Activated CD4-positive, alpha-beta memory T cell treated with anti-CD3 and anti-CD28 coated beads, Interleukin-2, amount 10 ng/mL, durations not matched to agents 7 days and 5 days (primary cell): Measurements from ENCODE around the gene RSPH9. TPM values are rescaled to one million over a fixed set of nuclear protein-coding genes. Genes with fewer than 3 reads are reported as not detected.
A peak's percentile ranks its signal among the peaks of the same experiment; 100 is the strongest.

Source experiments
- CTCF ChIA-PET: fragments of 350-600 bp; sonication (Branson Sonifier 250); formaldehyde crosslinking; loops from one replicate; lab custom pipeline; 2021; ENCODE audit warnings: antibody characterized with exemption, inconsistent platforms; lab: Charles Lee
- POLR2A ChIA-PET: fragments of 350-600 bp; sonication (Branson Sonifier 250); formaldehyde crosslinking; loops from one replicate; lab custom pipeline; 2021; ENCODE audit warnings: antibody characterized with exemption; lab: Charles Lee
- DNase-seq: peaks from one replicate; pipeline ENCODE4 v3.0.0-alpha.2; 2020
- H3K27ac Mint-ChIP-seq: one replicate; pipeline ENCODE4 v1.8.0; 2021; ENCODE audit warnings: mild to moderate bottlenecking, mixed read lengths
- H3K27me3 Mint-ChIP-seq: one replicate; pipeline ENCODE4 v1.8.0; 2021; ENCODE audit warnings: mixed read lengths
- H3K36me3 Mint-ChIP-seq: one replicate; pipeline ENCODE4 v1.8.0; 2021; ENCODE audit warnings: low read depth, mixed read lengths
- H3K4me1 Mint-ChIP-seq: one replicate; pipeline ENCODE4 v1.8.0; 2021; ENCODE audit warnings: mixed read lengths
- H3K4me3 Mint-ChIP-seq: one replicate; pipeline ENCODE4 v1.8.0; 2021; ENCODE audit warnings: mild to moderate bottlenecking, mixed read lengths
- H3K9me3 Mint-ChIP-seq: one replicate; pipeline ENCODE4 v1.8.0; 2021; ENCODE audit warnings: mixed read lengths
- total RNA-seq, 2 experiments: library from RNA; stranded (reverse); gene quantifications; one replicate each; pipeline ENCODE4 v1.2.3, GENCODE V29; 2021

Gene RSPH9
- not detected for total RNA-seq

GRCh38 chr6:43644940-43645612 lies at the start of gene RSPH9:
RSPH9 (plus strand) TSS chr6:43645036; CDS start chr6:43645099, 63 bp downstream.
- H3K27ac Mint-ChIP-seq: no peak within 1 kb of the TSS
- no peaks in the 10 kb centered on the region for H3K9me3 Mint-ChIP-seq
- ChIA-PET CTCF (interaction anchor here (1.0 to 1.5 kb wide), 2 partner anchors 22 to 25 kb away, joined by 4 to 6 read pairs; no protein-coding TSS in a partner anchor), POLR2A (interaction anchor here (0.8 to 3.0 kb wide), 6 partner anchors 9 to 629 kb away, joined by 3 to 12 read pairs (median 4); partner anchors contain the start of genes GTPBP2 and MAD2L1BP)
- H3K4me1 Mint-ChIP-seq: peaks cover 17% of the 10 kb centered on the region
- peak within 1 kb of the TSS; percentile 67 for H3K4me3 Mint-ChIP-seq
- DNase-seq: peak; percentile 73
- peaks cover 23% of the 10 kb centered on the region for H3K36me3 Mint-ChIP-seq
- H3K27me3 Mint-ChIP-seq: peaks cover 2% of the 10 kb centered on the region

GRCh38 chr6:43600595-43600994 lies 44.2 kb upstream of the RSPH9 start:
- Mint-ChIP-seq H3K27me3 (no peaks in the 10 kb centered on the region), H3K4me1 (no peaks in the 10 kb centered on the region), H3K9me3 (no peaks in the 10 kb centered on the region), H3K36me3 (peaks cover 68% of the 10 kb centered on the region), H3K27ac (no peak overlapping the region), H3K4me3 (no peak overlapping the region)
- ChIA-PET POLR2A (no interaction called here), CTCF (interaction anchor here (0.6 to 0.8 kb wide), 2 partner anchors 8 to 47 kb away, joined by 3 read pairs; no protein-coding TSS in a partner anchor)
- no peak for DNase-seq

GRCh38 chr6:43604174-43604573 lies 40.7 kb upstream of the RSPH9 start:
- no peaks in the 10 kb centered on the region for H3K9me3 Mint-ChIP-seq
- no peak overlapping the region for H3K4me3 Mint-ChIP-seq
- H3K36me3 Mint-ChIP-seq: peaks cover 70% of the 10 kb centered on the region
- no peak overlapping the region for H3K27ac Mint-ChIP-seq
- ChIA-PET CTCF (no interaction called here), POLR2A (interaction anchor here (0.6 to 2.1 kb wide), 2 partner anchors 13 to 25 kb away, joined by 3 to 6 read pairs; partner anchors contain the start of gene GTPBP2)
- DNase-seq: no peak
- peaks cover 6% of the 10 kb centered on the region for H3K4me1 Mint-ChIP-seq
- no peaks in the 10 kb centered on the region for H3K27me3 Mint-ChIP-seq

GRCh38 chr6:43606019-43606418 lies 38.8 kb upstream of the RSPH9 start:
- CTCF ChIA-PET: interaction anchor here (1.6 to 3.7 kb wide), 2 partner anchors 9 to 23 kb away, joined by 5 to 15 read pairs; partner anchors contain the start of gene GTPBP2
- POLR2A ChIA-PET: interaction anchor here (2.1 kb wide), 1 partner anchor 24 kb away, joined by 6 read pairs; the partner anchor contains the start of gene GTPBP2
- Mint-ChIP-seq H3K36me3 (peaks cover 68% of the 10 kb centered on the region), H3K4me1 (peaks cover 6% of the 10 kb centered on the region), H3K27me3 (no peaks in the 10 kb centered on the region), H3K27ac (no peak overlapping the region), H3K4me3 (no peak overlapping the region), H3K9me3 (no peaks in the 10 kb centered on the region)
- DNase-seq: no peak

- CTCF ChIA-PET: interaction anchor here (0.8 to 3.7 kb wide), 19 partner anchors 8 to 471 kb away, joined by 3 to 15 read pairs (median 6); partner anchors contain the start of gene GTPBP2
- no peaks in the 10 kb centered on the region for H3K9me3 Mint-ChIP-seq
- H3K4me1 Mint-ChIP-seq: peaks cover 6% of the 10 kb centered on the region
- peak; percentile 65 for DNase-seq
- no peak overlapping the region for H3K4me3 Mint-ChIP-seq
- H3K27me3 Mint-ChIP-seq: no peaks in the 10 kb centered on the region
- POLR2A ChIA-PET: interaction anchor here (0.8 to 4.0 kb wide), 3 partner anchors 10 to 28 kb away, joined by 3 to 16 read pairs (median 4); partner anchors contain the start of gene GTPBP2
- peak overlapping the region; percentile 16 for H3K27ac Mint-ChIP-seq
- H3K36me3 Mint-ChIP-seq: peaks cover 66% of the 10 kb centered on the region
Observed at GRCh38 chr6:43608310-43608763, 36.5 kb upstream of the RSPH9 start.

- ChIA-PET POLR2A (interaction anchor here (0.8 to 4.0 kb wide), 3 partner anchors 9 to 28 kb away, joined by 3 to 16 read pairs (median 4); partner anchors contain the start of gene GTPBP2), CTCF (interaction anchor here (0.8 to 3.7 kb wide), 19 partner anchors 9 to 471 kb away, joined by 3 to 15 read pairs (median 6); partner anchors contain the start of gene GTPBP2)
- DNase-seq: no peak
- no peak overlapping the region for H3K4me3 Mint-ChIP-seq
- no peak overlapping the region for H3K27ac Mint-ChIP-seq
- peaks cover 66% of the 10 kb centered on the region for H3K36me3 Mint-ChIP-seq
- no peaks in the 10 kb centered on the region for H3K9me3 Mint-ChIP-seq
- H3K27me3 Mint-ChIP-seq: no peaks in the 10 kb centered on the region
- H3K4me1 Mint-ChIP-seq: peaks cover 6% of the 10 kb centered on the region
Observed at GRCh38 chr6:43608807-43609206, 36.0 kb upstream of the RSPH9 start.

GRCh38 chr6:43609402-43609801 lies 35.4 kb upstream of the RSPH9 start:
- POLR2A ChIA-PET: interaction anchor here (0.8 to 4.0 kb wide), 2 partner anchors 9 to 19 kb away, joined by 3 to 16 read pairs; partner anchors contain the start of gene GTPBP2
- CTCF ChIA-PET: interaction anchor here (0.8 to 3.7 kb wide), 12 partner anchors 9 to 470 kb away, joined by 3 to 15 read pairs (median 7); partner anchors contain the start of gene GTPBP2
- H3K36me3 Mint-ChIP-seq: peaks cover 65% of the 10 kb centered on the region
- no peaks in the 10 kb centered on the region for H3K9me3 Mint-ChIP-seq
- H3K4me3 Mint-ChIP-seq: no peak overlapping the region
- H3K27ac Mint-ChIP-seq: no peak overlapping the region
- H3K4me1 Mint-ChIP-seq: peaks cover 6% of the 10 kb centered on the region
- H3K27me3 Mint-ChIP-seq: no peaks in the 10 kb centered on the region
- DNase-seq: no peak

- Mint-ChIP-seq H3K36me3 (peaks cover 68% of the 10 kb centered on the region), H3K27me3 (no peaks in the 10 kb centered on the region), H3K27ac (no peak overlapping the region), H3K9me3 (no peaks in the 10 kb centered on the region), H3K4me3 (no peak overlapping the region), H3K4me1 (peaks cover 6% of the 10 kb centered on the region)
- ChIA-PET CTCF (interaction anchor here (0.7 to 1.1 kb wide), 5 partner anchors 14 to 468 kb away, joined by 3 to 5 read pairs (median 3); partner anchors contain the start of gene GTPBP2), POLR2A (interaction anchor here (1.0 to 4.0 kb wide), 4 partner anchors 9 to 35 kb away, joined by 4 to 16 read pairs (median 6); partner anchors contain the start of gene GTPBP2)
- DNase-seq: no peak
Observed at GRCh38 chr6:43610431-43610830, 34.4 kb upstream of the RSPH9 start.

- ChIA-PET CTCF (no interaction called here), POLR2A (interaction anchor here (1.0 to 1.3 kb wide), 2 partner anchors 8 to 16 kb away, joined by 3 read pairs; no protein-coding TSS in a partner anchor)
- DNase-seq: no peak
- no peak overlapping the region for H3K27ac Mint-ChIP-seq
- peaks cover 65% of the 10 kb centered on the region for H3K36me3 Mint-ChIP-seq
- H3K9me3 Mint-ChIP-seq: no peaks in the 10 kb centered on the region
- H3K27me3 Mint-ChIP-seq: no peaks in the 10 kb centered on the region
- H3K4me1 Mint-ChIP-seq: no peaks in the 10 kb centered on the region
- no peak overlapping the region for H3K4me3 Mint-ChIP-seq
Observed at GRCh38 chr6:43613721-43614395, 31.0 kb upstream of the RSPH9 start.

- no peak overlapping the region for H3K4me3 Mint-ChIP-seq
- H3K9me3 Mint-ChIP-seq: no peaks in the 10 kb centered on the region
- H3K4me1 Mint-ChIP-seq: no peaks in the 10 kb centered on the region
- no peak for DNase-seq
- no peaks in the 10 kb centered on the region for H3K27me3 Mint-ChIP-seq
- ChIA-PET POLR2A (interaction anchor here (1.0 to 1.3 kb wide), 2 partner anchors 8 to 16 kb away, joined by 3 read pairs; no protein-coding TSS in a partner anchor), CTCF (no interaction called here)
- no peak overlapping the region for H3K27ac Mint-ChIP-seq
- peaks cover 62% of the 10 kb centered on the region for H3K36me3 Mint-ChIP-seq
Observed at GRCh38 chr6:43614396-43614730, 30.5 kb upstream of the RSPH9 start.

- Mint-ChIP-seq H3K9me3 (no peaks in the 10 kb centered on the region), H3K4me1 (no peaks in the 10 kb centered on the region), H3K4me3 (no peak overlapping the region), H3K36me3 (peaks cover 66% of the 10 kb centered on the region), H3K27ac (no peak overlapping the region), H3K27me3 (no peaks in the 10 kb centered on the region)
- DNase-seq: no peak
- ChIA-PET POLR2A (interaction anchor here (0.7 to 4.5 kb wide), 4 partner anchors 13 to 458 kb away, joined by 3 to 30 read pairs (median 5); partner anchors contain the start of genes GTPBP2 and MAD2L1BP), CTCF (no interaction called here)
Observed at GRCh38 chr6:43616725-43617472, 27.9 kb upstream of the RSPH9 start.
